MCF 10A (cell line): ENCODE results near the gene CCDC172. TPM values are rescaled to one million over a fixed set of nuclear protein-coding genes. Genes with fewer than 3 reads are reported as not detected.

Experiments used
- BruUV-seq: library from RNA; stranded (reverse); fragments of 400-500 nt; replicated peaks from 2 replicates; lab custom pipeline; 2021; lab: Mats Ljungman, UMichigan
- CTCF ChIA-PET: fragments of 300-600 bp; sonication (Branson Sonifier 250); formaldehyde crosslinking; extraction: SDS; loops from one replicate; lab custom pipeline; 2021; ENCODE audit warnings: antibody characterized with exemption, inconsistent platforms; lab: Yijun Ruan, JAX
- POLR2A ChIA-PET: fragments of 300-600, 350-650 bp; sonication (Branson Sonifier 250); formaldehyde crosslinking; extraction: SDS; loops from one replicate; lab custom pipeline; 2020; ENCODE audit warnings: antibody characterized with exemption, inconsistent platforms; lab: Yijun Ruan, JAX
- DNase-seq: peaks from one replicate; pipeline ENCODE4 v3.0.0-alpha.2; 2018; ENCODE audit not compliant: unreplicated experiment
- H3K27ac Mint-ChIP-seq: one replicate; pipeline ENCODE4 v1.8.0; 2022; ENCODE audit warnings: mild to moderate bottlenecking, low read depth, mixed read lengths; ENCODE audit not compliant: unreplicated experiment
- H3K27me3 Mint-ChIP-seq: one replicate; pipeline ENCODE4 v1.8.0; 2022; ENCODE audit warnings: mixed read lengths; ENCODE audit not compliant: insufficient read depth, unreplicated experiment
- H3K36me3 Mint-ChIP-seq: one replicate; pipeline ENCODE4 v1.8.0; 2022; ENCODE audit warnings: mild to moderate bottlenecking, moderate library complexity, mixed read lengths; ENCODE audit not compliant: insufficient read depth, unreplicated experiment
- H3K4me1 Mint-ChIP-seq: one replicate; pipeline ENCODE4 v1.8.0; 2022; ENCODE audit warnings: mixed read lengths; ENCODE audit not compliant: insufficient read depth, unreplicated experiment
- H3K4me3 Mint-ChIP-seq: one replicate; pipeline ENCODE4 v1.8.0; 2022; ENCODE audit warnings: mild to moderate bottlenecking, moderate library complexity, mixed read lengths; ENCODE audit not compliant: unreplicated experiment
- H3K9me3 Mint-ChIP-seq: one replicate; pipeline ENCODE4 v1.8.0; 2022; ENCODE audit warnings: mixed read lengths; ENCODE audit not compliant: unreplicated experiment
- CTCF ChIP-seq: fragments of 200-600 bp; IDR thresholded peaks from one replicate; pipeline ENCODE4 v1.8.0; 2022; ENCODE audit warnings: antibody characterized with exemption, mild to moderate bottlenecking; ENCODE audit not compliant: unreplicated experiment
- intact Hi-C: fragments of 100-400 bp; cut with micrococcal nuclease; formaldehyde crosslinking; loops from 2 replicates; pipeline ENCODE4 v1.14.1; 2022
- total RNA-seq: library from RNA; stranded (reverse); gene quantifications from 2 replicates; pipeline ENCODE4 v1.2.3, GENCODE V29; 2022

The CCDC172 gene
- total RNA-seq, 1 experiment from 2014 or later = not detected

- no peaks in the 10 kb centered on the region for H3K4me1 Mint-ChIP-seq
- ChIA-PET POLR2A (interaction anchor here (1.3 kb wide), 1 partner anchor 34 kb away, joined by 4 read pairs; no protein-coding TSS in a partner anchor), CTCF (interaction anchor here (0.8 to 1.1 kb wide), 4 partner anchors 9 to 596 kb away, joined by 3 to 4 read pairs (median 3); no protein-coding TSS in a partner anchor)
- no peak for TF ChIP-seq CTCF
- H3K27ac Mint-ChIP-seq = no peak overlapping the region
- no peak overlapping the region for H3K4me3 Mint-ChIP-seq
- DNase-seq = no peak
- no TSS peak for BruUV-seq
- intact Hi-C loops = no loop called here
- H3K27me3 Mint-ChIP-seq = no peaks in the 10 kb centered on the region
- no peaks in the 10 kb centered on the region for H3K9me3 Mint-ChIP-seq
- H3K36me3 Mint-ChIP-seq = no peaks in the 10 kb centered on the region
Measured at GRCh38 chr10:116395223-116395985, 71.2 kb downstream of the CCDC172 start.

DNA sequence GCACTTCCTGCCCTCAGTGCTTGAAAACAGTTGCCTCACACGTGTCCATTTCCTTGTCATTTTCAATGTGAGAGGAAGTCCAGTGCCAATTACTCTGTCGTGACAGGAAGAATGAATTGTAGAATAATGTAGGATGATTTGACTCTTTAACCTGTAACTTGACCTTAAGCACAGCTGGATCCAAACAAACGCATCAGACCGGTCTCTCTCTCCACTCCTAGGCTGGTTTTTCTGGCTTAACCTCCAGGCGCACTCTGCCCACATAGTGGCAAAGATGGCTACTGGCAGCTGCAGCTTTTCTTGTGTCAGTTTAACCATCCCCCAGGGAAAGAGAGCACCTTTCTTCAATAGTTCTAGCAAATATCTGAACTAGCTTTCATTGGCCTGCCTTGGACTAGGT is 74.0 kb downstream of the CCDC172 start:
- ChIA-PET CTCF (interaction anchor here (1.1 to 1.4 kb wide), 2 partner anchors 12 to 599 kb away, joined by 3 to 4 read pairs; no protein-coding TSS in a partner anchor), POLR2A (no interaction called here)
- Mint-ChIP-seq H3K27ac (no peak overlapping the region), H3K4me1 (no peaks in the 10 kb centered on the region), H3K27me3 (no peaks in the 10 kb centered on the region), H3K36me3 (no peaks in the 10 kb centered on the region), H3K9me3 (no peaks in the 10 kb centered on the region), H3K4me3 (no peak overlapping the region)
- intact Hi-C loops = no loop called here
- no peak for DNase-seq
- BruUV-seq = no TSS peak
- TF ChIP-seq CTCF = no peak

GRCh38 chr10:116402858-116403257 is 78.6 kb downstream of the CCDC172 start:
- BruUV-seq = no TSS peak
- no peak for TF ChIP-seq CTCF
- POLR2A ChIA-PET = interaction anchor here (1.1 kb wide), 1 partner anchor 25 kb away, joined by 3 read pairs; the partner anchor contains the start of gene PNLIPRP3
- Mint-ChIP-seq H3K4me3 (no peak overlapping the region), H3K9me3 (no peaks in the 10 kb centered on the region), H3K4me1 (no peaks in the 10 kb centered on the region), H3K36me3 (no peaks in the 10 kb centered on the region), H3K27me3 (no peaks in the 10 kb centered on the region), H3K27ac (no peak overlapping the region)
- CTCF ChIA-PET = no interaction called here
- intact Hi-C loops = no loop called here
- no peak for DNase-seq

DNA sequence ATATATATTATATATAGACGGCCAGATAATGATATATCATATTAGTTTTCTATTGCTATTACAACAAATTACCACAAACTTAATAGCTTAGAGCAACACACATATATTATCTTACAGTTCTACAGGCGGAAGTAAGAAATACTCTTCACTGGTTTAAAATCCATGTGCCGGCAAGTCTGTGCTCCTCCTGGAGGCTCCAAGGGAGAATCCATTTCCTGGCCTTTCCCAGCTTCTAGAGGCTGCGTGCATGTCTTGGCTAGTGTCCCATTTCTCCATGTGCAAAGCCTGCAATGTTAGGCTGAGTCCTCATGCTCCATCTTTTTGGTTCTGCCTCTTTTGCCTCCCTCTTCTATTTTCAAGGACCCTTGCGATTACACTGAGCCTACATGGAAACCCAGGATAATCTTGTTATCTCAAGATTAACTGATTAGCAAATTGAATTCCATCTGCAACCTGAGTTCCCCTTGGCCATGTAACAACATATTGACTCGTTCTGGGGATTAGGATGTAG is 79.5 kb downstream of the CCDC172 start:
- intact Hi-C loops = no loop called here
- H3K9me3 Mint-ChIP-seq = no peaks in the 10 kb centered on the region
- ChIA-PET CTCF (interaction anchor here (0.7 kb wide), 1 partner anchor 829 kb away, joined by 5 read pairs; no protein-coding TSS in a partner anchor), POLR2A (interaction anchor here (1.1 kb wide), 1 partner anchor 24 kb away, joined by 3 read pairs; the partner anchor contains the start of gene PNLIPRP3)
- no peak for TF ChIP-seq CTCF
- no peaks in the 10 kb centered on the region for H3K27me3 Mint-ChIP-seq
- no peak overlapping the region for H3K4me3 Mint-ChIP-seq
- H3K36me3 Mint-ChIP-seq = no peaks in the 10 kb centered on the region
- BruUV-seq = no TSS peak
- H3K4me1 Mint-ChIP-seq = no peaks in the 10 kb centered on the region
- DNase-seq = no peak
- no peak overlapping the region for H3K27ac Mint-ChIP-seq
